Measurements from ENCODE around the gene WNT8B.

- TF ChIP-seq CTCF (IDR thresholded peaks at IDR 0.05): no peak
- TF ChIP-seq EP300 (IDR thresholded peaks at IDR 0.05): no peak
- TF ChIP-seq POLR2A (IDR thresholded peaks at IDR 0.05): no peak
Observed at GRCh38 chr10:100479037-100479436, 16.2 kb downstream of the WNT8B start.
